ENCODE results near the gene SNED1. TPM values are rescaled to one million over a fixed set of nuclear protein-coding genes. Genes with fewer than 3 reads are reported as not detected.
A peak's percentile ranks its signal among the peaks of the same experiment; 100 is the strongest.

SNED1 gene
- total RNA-seq, 2 experiments from 2014 or later, result 2.8 to 13.6 TPM

DNA sequence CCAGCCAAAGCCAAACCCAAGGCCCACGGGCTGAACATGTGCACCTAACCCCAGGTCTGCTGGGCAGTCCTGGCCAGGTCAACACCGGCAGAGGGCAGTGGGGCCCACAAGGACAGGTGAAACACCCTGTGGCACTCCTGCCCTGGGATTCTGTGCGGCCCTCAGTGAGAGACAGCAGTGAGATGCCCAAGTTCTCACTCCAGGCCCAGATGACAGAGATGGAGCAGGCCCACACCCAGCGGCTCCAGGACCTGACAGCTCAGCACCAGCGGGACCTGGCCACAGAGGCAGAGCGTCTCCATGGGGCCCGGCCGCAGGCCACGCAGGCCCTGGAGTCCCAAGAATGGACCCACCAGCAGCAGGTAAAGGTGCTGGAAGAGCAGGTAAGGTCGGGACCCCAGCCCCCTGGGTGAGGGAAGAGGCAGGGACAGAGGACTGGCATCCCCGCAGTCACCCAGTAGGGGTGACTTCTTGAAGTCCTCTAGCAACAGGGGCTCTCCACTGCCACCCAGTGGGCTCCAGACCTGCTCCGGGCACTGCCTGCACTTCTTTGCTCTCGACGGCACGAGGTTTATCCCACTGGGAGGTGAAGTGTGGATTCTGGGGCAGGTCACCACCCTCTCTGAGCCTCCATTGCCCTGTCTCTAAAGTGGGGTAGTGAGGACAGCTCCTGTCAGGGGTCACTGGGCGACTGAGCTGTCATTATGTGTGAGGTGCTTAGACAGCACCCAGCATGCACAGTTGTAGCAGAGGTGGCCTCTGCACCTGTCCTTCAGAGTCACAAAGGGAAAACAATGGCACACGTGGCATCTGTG, 8.8 kb upstream of the SNED1 start:
- CTCF ChIA-PET (ENCODE audit: unreplicated experiment), result no interaction called here
- TF ChIP-seq CTCF (conservative IDR thresholded peaks at IDR 0.05; ENCODE audit: low read length) (peak; percentile 69), EZH2phosphoT487 (IDR thresholded peaks at IDR 0.05; ENCODE audit: borderline replicate concordance, low read depth, low read length) (no peak)
- DNase-seq (ENCODE audit: low spot score), result peak; percentile 62

DNA sequence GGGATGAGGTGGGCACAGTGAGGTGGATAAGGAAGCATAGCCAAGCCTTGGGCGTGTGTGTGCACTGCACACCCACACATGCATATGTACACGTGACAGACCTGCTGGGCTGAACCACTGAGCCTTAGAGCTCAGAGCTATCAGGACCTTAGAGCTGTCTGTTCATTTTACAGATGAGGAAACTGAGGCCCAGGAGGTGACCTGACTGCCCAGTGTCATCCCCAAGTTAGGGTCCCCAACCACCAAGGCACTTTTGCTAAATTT, 8.2 kb upstream of the SNED1 start:
- Histone ChIP-seq H3K27ac (ENCODE audit: low read depth, low read length, poor library complexity, severe bottlenecking) (no peak overlapping the region), H3K9me2 (ENCODE audit: insufficient read depth, low read length) (no peaks in the 10 kb centered on the region), H3K79me2 (ENCODE audit: insufficient read depth, low read depth, low read length) (no peaks in the 10 kb centered on the region), H3K4me3 (ENCODE audit: low read depth, low read length, poor library complexity, severe bottlenecking) (no peak overlapping the region), H3K36me3 (ENCODE audit: insufficient read depth, low read length) (no peaks in the 10 kb centered on the region), H4K20me1 (ENCODE audit: insufficient read depth, low read length) (no peaks in the 10 kb centered on the region), H2AFZ (ENCODE audit: low read length) (no peak overlapping the region), H3K4me1 (ENCODE audit: insufficient read depth, low read length, poor library complexity, severe bottlenecking) (peaks cover 13% of the 10 kb centered on the region), H3K4me2 (ENCODE audit: low read length) (no peak overlapping the region), H3K9me3 (ENCODE audit: low read length) (no peaks in the 10 kb centered on the region)
- TF ChIP-seq CTCF (conservative IDR thresholded peaks at IDR 0.05; ENCODE audit: low read length), result no peak
- TF ChIP-seq EZH2phosphoT487 (IDR thresholded peaks at IDR 0.05; ENCODE audit: borderline replicate concordance, low read depth, low read length), result no peak
- ChIA-PET POLR2A (no interaction called here), CTCF (ENCODE audit: unreplicated experiment) (no interaction called here)
- DNase-seq (ENCODE audit: low spot score), result no peak
- intact Hi-C loops (cut with micrococcal nuclease; ENCODE audit: unreplicated experiment), result no loop called here
- no TSS peak for BruUV-seq (replicated peaks)

More for the DNA sequence above, 8.8 kb upstream of the SNED1 start:
- no peak overlapping the region for H3K4me2 ChIP-seq (ENCODE audit: low read length)
- H4K20me1 ChIP-seq (ENCODE audit: insufficient read depth, low read length), result no peaks in the 10 kb centered on the region
- H3K4me3 ChIP-seq (ENCODE audit: low read depth, low read length, poor library complexity, severe bottlenecking), result no peak overlapping the region
- H3K27ac ChIP-seq (ENCODE audit: low read depth, low read length, poor library complexity, severe bottlenecking), result no peak overlapping the region
- BruUV-seq (replicated peaks), result no TSS peak
- H2AFZ ChIP-seq (ENCODE audit: low read length), result no peak overlapping the region
- no peaks in the 10 kb centered on the region for H3K9me3 ChIP-seq (ENCODE audit: low read length)
- intact Hi-C loops (cut with micrococcal nuclease; ENCODE audit: unreplicated experiment), result loop anchor here (2.0 kb wide), 1 partner anchor 139 kb away; no protein-coding TSS in a partner anchor
- POLR2A ChIA-PET, result no interaction called here
- H3K9me2 ChIP-seq (ENCODE audit: insufficient read depth, low read length), result no peaks in the 10 kb centered on the region
- peaks cover 13% of the 10 kb centered on the region for H3K4me1 ChIP-seq (ENCODE audit: insufficient read depth, low read length, poor library complexity, severe bottlenecking)
- H3K79me2 ChIP-seq (ENCODE audit: insufficient read depth, low read depth, low read length), result no peaks in the 10 kb centered on the region
- no peaks in the 10 kb centered on the region for H3K36me3 ChIP-seq (ENCODE audit: insufficient read depth, low read length)

DNA sequence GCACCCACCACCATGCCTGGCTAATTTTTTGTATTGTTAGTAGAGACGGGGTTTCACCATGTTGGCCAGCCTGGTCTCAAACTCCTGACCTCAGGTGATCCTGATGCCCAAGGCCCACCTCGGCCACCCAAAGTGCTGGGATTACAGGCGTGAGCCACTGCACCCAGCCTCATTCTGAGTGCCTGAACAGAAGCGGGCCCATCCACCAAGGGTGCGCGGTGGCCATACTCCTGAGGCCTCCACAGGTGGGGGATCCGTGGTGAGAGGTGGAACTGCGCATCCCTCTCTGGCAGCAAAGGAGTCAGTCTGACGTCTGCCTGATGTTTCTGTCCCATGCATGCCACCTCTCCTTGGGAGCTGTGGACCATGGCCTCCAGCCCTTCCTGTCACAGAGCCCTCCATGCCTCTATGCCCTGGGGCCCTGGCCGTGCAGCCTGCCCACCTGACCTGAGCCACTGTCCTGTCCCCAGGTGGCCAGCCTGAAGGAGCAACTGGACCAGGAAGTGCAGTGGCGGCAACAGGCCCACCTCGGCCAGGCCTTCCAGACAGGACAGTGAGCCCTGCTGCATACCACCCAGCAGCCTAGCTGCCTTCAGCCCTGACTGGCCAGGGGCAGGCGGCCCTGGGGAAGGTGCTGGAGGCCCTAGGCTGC, 7.6 kb upstream of the SNED1 start:
- H3K4me3 ChIP-seq (ENCODE audit: low read depth, low read length, poor library complexity, severe bottlenecking), result no peak overlapping the region
- no peak overlapping the region for H3K27ac ChIP-seq (ENCODE audit: low read depth, low read length, poor library complexity, severe bottlenecking)
- no peaks in the 10 kb centered on the region for H3K36me3 ChIP-seq (ENCODE audit: insufficient read depth, low read length)
- CTCF ChIA-PET (ENCODE audit: unreplicated experiment), result no interaction called here
- H3K4me2 ChIP-seq (ENCODE audit: low read length), result no peak overlapping the region
- POLR2A ChIA-PET, result no interaction called here
- no peak overlapping the region for H2AFZ ChIP-seq (ENCODE audit: low read length)
- H3K9me3 ChIP-seq (ENCODE audit: low read length), result no peaks in the 10 kb centered on the region
- intact Hi-C loops (cut with micrococcal nuclease; ENCODE audit: unreplicated experiment), result no loop called here
- no peaks in the 10 kb centered on the region for H3K9me2 ChIP-seq (ENCODE audit: insufficient read depth, low read length)
- BruUV-seq (replicated peaks), result no TSS peak
- no peak for DNase-seq (ENCODE audit: low spot score)
- H3K4me1 ChIP-seq (ENCODE audit: insufficient read depth, low read length, poor library complexity, severe bottlenecking), result peaks cover 13% of the 10 kb centered on the region
- H4K20me1 ChIP-seq (ENCODE audit: insufficient read depth, low read length), result no peaks in the 10 kb centered on the region
- no peaks in the 10 kb centered on the region for H3K79me2 ChIP-seq (ENCODE audit: insufficient read depth, low read depth, low read length)
- no peak for TF ChIP-seq CTCF (conservative IDR thresholded peaks at IDR 0.05; ENCODE audit: low read length)
- TF ChIP-seq EZH2phosphoT487 (IDR thresholded peaks at IDR 0.05; ENCODE audit: borderline replicate concordance, low read depth, low read length), result no peak

Data from OCI-LY7 (cell line).